Peyer's patch (tissue), 4 donors: ENCODE measurements around the gene FBXL16. TPM values are rescaled to one million over a fixed set of nuclear protein-coding genes. Genes with fewer than 3 reads are reported as not detected.

Source experiments
- DNase-seq, 3 donors: peaks; one replicate each; pipeline ENCODE4 v3.0.0-alpha.2; 2017 to 2019
- H3K27ac ChIP-seq, 4 donors: fragments of 200-600 bp; sonication (generic); one replicate each; pipeline ENCODE4 v1.5.1; 2016 to 2019
- H3K27me3 ChIP-seq, 2 donors: fragments of 200-600 bp; sonication (generic); one replicate each; pipeline ENCODE4 v1.5.1; 2019
- H3K36me3 ChIP-seq, 3 donors: fragments of 200-600 bp; sonication (generic); one replicate each; pipeline ENCODE4 v1.5.1; 2016 to 2019
- H3K4me1 ChIP-seq, 4 donors: fragments of 200-600 bp; sonication (generic); one replicate each; pipeline ENCODE4 v1.5.1; 2016 to 2019
- H3K4me3 ChIP-seq, 4 donors: fragments of 200-600 bp; sonication (generic); 1 replicate in 3 of 4; 2 replicates in 1 of 4; pipeline ENCODE4 v1.5.1; 2016 to 2019; ENCODE audit warnings: mild to moderate bottlenecking in 1 of 4
- H3K9me3 ChIP-seq, 4 donors: fragments of 200-600 bp; sonication (generic); one replicate each; pipeline ENCODE4 v1.5.1; 2016 to 2019; ENCODE audit warnings: mild to moderate bottlenecking in 1 of 4
- POLR2A ChIP-seq, 2 donors: fragments of 450-650 bp; IDR thresholded peaks; one replicate each; pipeline ENCODE4 v1.5.1; 2017; ENCODE audit warnings: antibody characterized with exemption in 2 of 2, mild to moderate bottlenecking in 2 of 2, moderate library complexity in 2 of 2
- total RNA-seq, 4 donors: library from RNA; depleted of rRNA; stranded (reverse); fragments of >200 nt; gene quantifications; one replicate each; pipeline ENCODE4 v1.1.0, GENCODE V29; 2016
- TF ChIP-seq, protein P1 (sequence below), 6 experiments: fragments of 450-650 bp in 4 of 6; fragments of 200-600 bp in 2 of 6; sonication (generic) in 1 of 6; IDR thresholded peaks; one replicate each; pipeline ENCODE4 v1.5.1; 2017 to 2019; ENCODE audit warnings: antibody characterized with exemption in 6 of 6, mild to moderate bottlenecking in 3 of 6, moderate library complexity in 1 of 6

The FBXL16 gene
- total RNA-seq, 4 donors from 2014 or later: 1.4 to 2.5 (median 1.9) TPM

DNA sequence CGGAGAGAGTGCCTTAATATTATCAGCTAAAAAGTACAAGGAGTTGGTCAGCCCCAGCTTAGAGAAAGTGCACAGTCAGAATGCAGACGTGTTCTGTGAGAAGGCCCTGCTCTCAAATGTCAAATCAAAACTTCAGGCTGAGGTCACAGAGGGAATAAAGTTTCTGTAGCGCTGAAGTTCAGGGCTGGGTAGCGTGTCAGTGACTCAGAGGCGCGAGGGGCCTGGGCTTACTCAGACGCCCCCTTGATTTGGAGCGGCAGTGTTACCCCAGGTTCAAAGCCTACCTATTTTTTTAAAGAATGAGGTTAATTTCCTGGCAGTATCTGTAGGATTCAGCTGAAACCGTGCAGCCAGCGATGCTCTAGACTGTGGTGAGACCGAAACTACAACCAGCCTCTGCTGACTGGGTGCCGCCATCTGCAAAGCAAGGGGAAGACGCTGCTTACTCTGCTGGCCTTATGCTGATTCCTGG, 30.4 kb upstream of the FBXL16 start:
- peaks cover 0 to 12% (median 6%) of the 10 kb centered on the region in 4 donors for H3K4me1 ChIP-seq
- peaks cover 0 to 69% (median 0%) of the 10 kb centered on the region in 3 donors for H3K36me3 ChIP-seq
- TF ChIP-seq, protein P1, sequence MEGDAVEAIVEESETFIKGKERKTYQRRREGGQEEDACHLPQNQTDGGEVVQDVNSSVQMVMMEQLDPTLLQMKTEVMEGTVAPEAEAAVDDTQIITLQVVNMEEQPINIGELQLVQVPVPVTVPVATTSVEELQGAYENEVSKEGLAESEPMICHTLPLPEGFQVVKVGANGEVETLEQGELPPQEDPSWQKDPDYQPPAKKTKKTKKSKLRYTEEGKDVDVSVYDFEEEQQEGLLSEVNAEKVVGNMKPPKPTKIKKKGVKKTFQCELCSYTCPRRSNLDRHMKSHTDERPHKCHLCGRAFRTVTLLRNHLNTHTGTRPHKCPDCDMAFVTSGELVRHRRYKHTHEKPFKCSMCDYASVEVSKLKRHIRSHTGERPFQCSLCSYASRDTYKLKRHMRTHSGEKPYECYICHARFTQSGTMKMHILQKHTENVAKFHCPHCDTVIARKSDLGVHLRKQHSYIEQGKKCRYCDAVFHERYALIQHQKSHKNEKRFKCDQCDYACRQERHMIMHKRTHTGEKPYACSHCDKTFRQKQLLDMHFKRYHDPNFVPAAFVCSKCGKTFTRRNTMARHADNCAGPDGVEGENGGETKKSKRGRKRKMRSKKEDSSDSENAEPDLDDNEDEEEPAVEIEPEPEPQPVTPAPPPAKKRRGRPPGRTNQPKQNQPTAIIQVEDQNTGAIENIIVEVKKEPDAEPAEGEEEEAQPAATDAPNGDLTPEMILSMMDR (IDR thresholded peaks at IDR 0.05): no peak
- TF ChIP-seq POLR2A (IDR thresholded peaks at IDR 0.05): no peak
- H3K4me3 ChIP-seq: no peak overlapping the region
- no peaks in the 10 kb centered on the region for H3K27me3 ChIP-seq
- H3K27ac ChIP-seq: peak overlapping the region in 2 of 4 donors; percentile 77 to 90
- H3K9me3 ChIP-seq: no peaks in the 10 kb centered on the region
- DNase-seq: no peak

DNA sequence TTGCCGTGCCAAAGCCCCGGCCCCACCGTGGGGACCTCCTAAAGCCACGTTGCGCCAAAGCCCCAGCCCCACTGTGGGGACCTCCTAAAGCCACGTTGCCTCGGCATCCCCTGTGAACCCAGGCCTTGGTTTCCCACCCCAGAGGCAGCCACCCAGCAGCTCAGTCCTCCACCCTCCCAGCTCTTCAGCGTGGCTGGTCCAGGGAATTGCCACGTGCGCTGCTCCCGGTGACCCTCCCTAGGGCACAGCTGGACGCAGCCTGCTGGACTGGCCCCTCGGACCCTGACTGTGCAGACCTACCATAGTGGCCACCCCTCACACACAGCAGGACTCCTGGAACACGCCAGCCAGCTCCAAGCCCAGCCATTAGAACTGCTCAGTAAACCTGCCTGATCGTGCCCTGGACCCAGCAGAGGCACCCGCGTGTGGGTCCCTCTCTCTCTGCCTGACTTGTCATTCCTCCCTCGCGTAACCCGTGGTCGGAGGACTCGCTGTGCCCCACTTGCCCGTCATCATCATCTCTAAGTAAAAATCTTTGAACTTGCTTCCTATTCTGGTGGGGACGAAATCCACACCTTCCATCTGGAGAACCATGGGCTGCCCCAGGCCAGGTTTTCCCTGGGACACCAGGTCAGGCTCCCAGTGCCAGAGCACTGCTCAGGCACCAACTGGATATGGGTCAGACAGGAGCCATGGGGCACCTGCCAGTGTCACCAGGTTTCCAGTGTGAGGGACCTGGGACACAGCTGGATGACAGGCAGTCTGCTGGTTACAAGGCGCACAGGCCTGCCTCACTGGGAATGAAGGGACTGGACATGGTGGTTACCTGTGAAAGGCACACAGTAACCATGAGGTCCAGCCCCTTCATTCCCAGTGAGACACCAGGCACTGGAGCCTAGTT, 29.6 kb upstream of the FBXL16 start:
- Histone ChIP-seq H3K4me1 (peaks cover 0 to 10% (median 4%) of the 10 kb centered on the region in 4 donors), H3K27me3 (no peaks in the 10 kb centered on the region), H3K9me3 (no peaks in the 10 kb centered on the region), H3K4me3 (no peak overlapping the region), H3K36me3 (peaks cover 0 to 69% (median 0%) of the 10 kb centered on the region in 3 donors), H3K27ac (peak overlapping the region in 1 of 4 donors; percentile 90)
- no peak for DNase-seq
- TF ChIP-seq POLR2A (IDR thresholded peaks at IDR 0.05): no peak
- TF ChIP-seq, protein P1 (IDR thresholded peaks at IDR 0.05): no peak

DNA sequence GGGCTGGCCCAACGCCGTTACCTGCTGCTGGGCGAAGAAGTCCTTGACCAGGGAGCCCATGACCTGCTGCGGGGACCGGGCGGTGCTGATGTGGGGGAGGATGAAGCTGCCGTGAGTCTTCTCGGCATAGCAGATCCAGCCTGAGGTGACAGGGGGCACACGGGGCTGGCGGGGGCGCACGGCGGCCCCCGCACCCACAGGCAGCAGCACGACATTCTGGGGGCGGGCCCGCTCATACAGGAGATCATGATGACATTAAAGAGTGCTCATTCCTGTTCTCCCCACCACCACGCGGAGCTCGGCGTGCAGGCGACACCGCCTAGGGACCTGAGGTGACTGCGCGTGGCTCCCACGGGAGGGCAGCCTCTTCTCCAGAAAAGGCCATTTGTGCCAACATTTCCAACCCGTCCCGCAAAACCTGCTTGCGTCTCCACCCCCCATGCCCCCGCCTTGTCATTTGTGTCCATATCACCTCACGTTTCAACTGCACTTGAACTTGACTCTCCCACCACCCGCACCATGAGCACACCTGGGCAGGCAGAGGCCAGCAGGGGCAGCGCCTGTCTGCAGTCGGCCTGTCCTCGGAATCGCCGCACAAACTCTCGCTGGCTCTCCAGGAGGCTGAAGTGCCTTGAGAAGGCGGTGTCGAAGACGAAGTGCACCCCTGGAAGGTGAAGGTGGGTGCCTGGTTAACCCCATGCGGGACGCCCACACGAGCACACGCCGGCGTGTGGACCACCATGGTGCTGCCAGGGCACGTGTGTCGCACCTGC, 28.8 kb upstream of the FBXL16 start:
- no peak for TF ChIP-seq POLR2A (IDR thresholded peaks at IDR 0.05)
- TF ChIP-seq, protein P1 (IDR thresholded peaks at IDR 0.05): no peak
- no peaks in the 10 kb centered on the region for H3K27me3 ChIP-seq
- H3K4me1 ChIP-seq: peaks cover 0 to 2% (median 0%) of the 10 kb centered on the region in 4 donors
- no peak overlapping the region for H3K27ac ChIP-seq
- no peaks in the 10 kb centered on the region for H3K9me3 ChIP-seq
- H3K4me3 ChIP-seq: no peak overlapping the region
- peaks cover 0 to 69% (median 0%) of the 10 kb centered on the region in 3 donors for H3K36me3 ChIP-seq
- DNase-seq: no peak

DNA sequence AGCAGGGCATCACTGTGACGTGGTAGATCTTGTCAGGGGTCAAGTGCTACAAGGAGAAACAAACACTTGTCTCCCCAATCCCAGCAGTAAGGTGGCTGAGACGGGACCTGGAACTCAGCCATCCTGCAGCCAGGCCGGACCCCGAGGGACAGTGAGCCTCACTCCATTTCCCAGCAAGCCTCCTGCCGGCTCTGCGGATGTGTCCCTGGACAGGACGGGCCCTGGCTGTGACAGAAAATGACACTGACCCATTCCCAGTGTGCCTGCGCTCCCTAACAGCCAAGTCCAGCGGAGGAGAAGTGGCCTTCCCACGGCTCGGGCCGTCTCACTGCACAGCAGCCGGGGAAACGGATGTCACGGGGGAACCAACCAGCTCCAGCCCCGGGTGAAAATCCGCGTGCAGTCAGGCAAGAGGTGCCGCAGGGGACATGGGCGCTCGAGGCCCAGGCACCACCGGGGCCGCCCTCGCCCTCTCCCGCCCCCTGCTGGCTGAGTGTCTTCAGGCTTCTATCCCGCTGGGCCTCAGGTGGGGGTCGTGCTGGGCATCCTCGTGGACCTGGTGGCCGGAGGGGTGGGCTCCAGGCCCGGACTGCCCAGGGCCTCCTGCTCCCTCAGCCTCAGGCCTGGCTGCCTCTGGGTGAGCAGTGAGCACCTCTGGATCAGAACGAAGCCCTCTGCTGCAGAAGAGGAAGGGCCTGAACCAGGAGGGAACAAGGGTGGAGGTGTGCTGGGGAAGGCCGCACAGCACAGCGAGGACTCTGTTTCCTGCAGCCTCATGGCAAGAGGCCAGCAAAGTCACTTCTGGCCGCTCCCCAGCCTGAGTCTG, 28.0 kb upstream of the FBXL16 start:
- TF ChIP-seq, protein P1 (IDR thresholded peaks at IDR 0.05): peak in 1 of 6 experiments; percentile 30
- TF ChIP-seq POLR2A (IDR thresholded peaks at IDR 0.05): no peak
- H3K36me3 ChIP-seq: peaks cover 0 to 67% (median 0%) of the 10 kb centered on the region in 3 donors
- no peak overlapping the region for H3K27ac ChIP-seq
- no peak overlapping the region for H3K4me3 ChIP-seq
- DNase-seq: no peak
- no peaks in the 10 kb centered on the region for H3K27me3 ChIP-seq
- H3K4me1 ChIP-seq: peaks cover 0 to 5% (median 1%) of the 10 kb centered on the region in 4 donors
- H3K9me3 ChIP-seq: no peaks in the 10 kb centered on the region

DNA sequence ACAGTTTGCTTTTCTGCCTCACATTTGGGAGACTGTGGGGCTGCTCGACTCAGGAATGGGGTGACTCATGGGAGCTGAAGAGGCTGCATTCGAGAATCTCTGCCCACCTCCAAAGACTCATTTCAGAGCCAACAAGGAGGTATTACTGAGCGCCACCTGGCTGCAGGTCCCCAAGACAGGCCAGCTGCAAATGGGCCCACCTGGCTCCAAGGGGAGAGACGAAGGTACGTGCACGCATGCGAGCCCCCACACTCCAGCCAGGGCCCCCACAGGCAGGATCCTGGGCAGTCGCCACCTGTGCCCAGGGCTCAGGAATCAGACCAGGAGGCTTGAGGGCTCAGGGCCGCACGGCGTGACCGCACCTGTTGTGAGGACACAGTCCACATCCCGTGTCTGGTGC, 27.3 kb upstream of the FBXL16 start:
- H3K4me1 ChIP-seq: peaks cover 0 to 11% (median 3%) of the 10 kb centered on the region in 4 donors
- H3K4me3 ChIP-seq: no peak overlapping the region
- peaks cover 0 to 2% of the 10 kb centered on the region in 2 donors for H3K27me3 ChIP-seq
- DNase-seq: no peak
- H3K36me3 ChIP-seq: peaks cover 0 to 62% (median 0%) of the 10 kb centered on the region in 3 donors
- H3K27ac ChIP-seq: no peak overlapping the region
- TF ChIP-seq, protein P1 (IDR thresholded peaks at IDR 0.05): no peak
- TF ChIP-seq POLR2A (IDR thresholded peaks at IDR 0.05): no peak
- H3K9me3 ChIP-seq: no peaks in the 10 kb centered on the region
